ENCODE measurements around the gene SMAD1.
A peak's percentile ranks its signal among the peaks of the same experiment; 100 is the strongest.

SMAD1 gene

GRCh38 chr4:145481942-145482208, 222 bp downstream of the SMAD1 start:
- H3K4me3 ChIP-seq (ENCODE audit: low read depth, low read length), result peak overlapping the region; percentile 93
- no peak for TF ChIP-seq CTCF (IDR thresholded peaks at IDR 0.05; ENCODE audit: borderline replicate concordance, insufficient read depth, low read depth, low read length)

GRCh38 chr4:145482209-145483037, 770 bp downstream of the SMAD1 start:
- no peak for TF ChIP-seq CTCF (IDR thresholded peaks at IDR 0.05; ENCODE audit: borderline replicate concordance, insufficient read depth, low read depth, low read length)
- peak overlapping the region; percentile 93 for H3K4me3 ChIP-seq (ENCODE audit: low read depth, low read length)

- no peak for TF ChIP-seq CTCF (IDR thresholded peaks at IDR 0.05; ENCODE audit: borderline replicate concordance, insufficient read depth, low read depth, low read length)
- no peak overlapping the region for H3K4me3 ChIP-seq (ENCODE audit: low read depth, low read length)
Measured at GRCh38 chr4:145483514-145483913, 1.9 kb downstream of the SMAD1 start.

GRCh38 chr4:145484225-145484846, 2.7 kb downstream of the SMAD1 start:
- no peak for TF ChIP-seq CTCF (IDR thresholded peaks at IDR 0.05; ENCODE audit: borderline replicate concordance, insufficient read depth, low read depth, low read length)

GRCh38 chr4:145485120-145485519, 3.5 kb downstream of the SMAD1 start:
- no peak for TF ChIP-seq CTCF (IDR thresholded peaks at IDR 0.05; ENCODE audit: borderline replicate concordance, insufficient read depth, low read depth, low read length)
- H3K4me3 ChIP-seq (ENCODE audit: low read depth, low read length), result no peak overlapping the region

More at GRCh38 chr4:145484225-145484846, 2.7 kb downstream of the SMAD1 start:
- no peak overlapping the region for H3K4me3 ChIP-seq (ENCODE audit: low read depth, low read length)

GRCh38 chr4:145486603-145487002, 5.0 kb downstream of the SMAD1 start:
- no peak overlapping the region for H3K4me3 ChIP-seq (ENCODE audit: low read depth, low read length)
- no peak for TF ChIP-seq CTCF (IDR thresholded peaks at IDR 0.05; ENCODE audit: borderline replicate concordance, insufficient read depth, low read depth, low read length)

GRCh38 chr4:145487631-145488030, 6.0 kb downstream of the SMAD1 start:
- H3K4me3 ChIP-seq (ENCODE audit: low read depth, low read length), result no peak overlapping the region
- TF ChIP-seq CTCF (IDR thresholded peaks at IDR 0.05; ENCODE audit: borderline replicate concordance, insufficient read depth, low read depth, low read length), result no peak

Measured in GM12875 (cell line).